SK-N-SH (cell line): Measurements from ENCODE around the gene ZSWIM3. TPM values are rescaled to one million over a fixed set of nuclear protein-coding genes. Genes with fewer than 3 reads are reported as not detected.

Experiments
- CTCF ChIA-PET: fragments of 300-600, 350-600 bp; formaldehyde crosslinking; extraction: SDS; loops from one replicate; lab custom pipeline; 2021; lab: Yijun Ruan, JAX
- POLR2A ChIA-PET: fragments of 350-600 bp; sonication (Branson Sonifier 250); formaldehyde crosslinking; extraction: SDS; loops from one replicate; lab custom pipeline; 2020; ENCODE audit warnings: antibody characterized with exemption, inconsistent platforms; lab: Yijun Ruan, JAX
- DNase-seq: peaks from one replicate; pipeline ENCODE4 v3.0.0; 2012
- H2AFZ ChIP-seq: fragments of 200-600 bp; sonication (generic); 2 replicates; pipeline ENCODE4 v1.8.1; 2016; ENCODE audit warnings: antibody characterized with exemption, mild to moderate bottlenecking, low read depth
- H3F3A ChIP-seq: fragments of 200-600 bp; sonication (generic); replicated peaks from 2 replicates; pipeline ENCODE3; 2016; ENCODE audit warnings: antibody characterized with exemption, mild to moderate bottlenecking; ENCODE audit not compliant: insufficient read depth
- H3K27ac ChIP-seq, 2 experiments: fragments of 200-500 bp in 1 of 2; fragments of 200-600 bp in 1 of 2; sonication (Bioruptor generic) in 1 of 2; sonication (generic), shearing (Covaris generic) in 1 of 2; 2 replicates each; pipeline versions ENCODE4 v1.5.1 to v1.6.1; 2014 to 2016; ENCODE audit warnings: low read depth in 2 of 2, inconsistent platforms in 1 of 2, low read length in 1 of 2, mild to moderate bottlenecking in 1 of 2, mixed read lengths in 1 of 2
- H3K27me3 ChIP-seq: fragments of 200-600 bp; sonication (generic), shearing (Covaris generic); 2 replicates; pipeline ENCODE4 v1.6.1; 2016; ENCODE audit warnings: mixed run types; ENCODE audit not compliant: insufficient read depth
- H3K36me3 ChIP-seq, 2 experiments: fragments of 200-500 bp in 1 of 2; fragments of 200-600 bp in 1 of 2; sonication (Bioruptor generic) in 1 of 2; sonication (generic) in 1 of 2; replicated peaks in 1 of 2; 2 replicates each; pipeline versions ENCODE3 to v1.5.1; 2014 to 2016; ENCODE audit warnings: low read length in 1 of 2, mild to moderate bottlenecking in 1 of 2; ENCODE audit not compliant: insufficient read depth in 2 of 2, control insufficient read depth in 1 of 2
- H3K4me1 ChIP-seq, 2 experiments: fragments of 200-500 bp in 1 of 2; fragments of 200-600 bp in 1 of 2; sonication (Bioruptor generic) in 1 of 2; sonication (generic), shearing (Covaris generic) in 1 of 2; 2 replicates each; pipeline versions ENCODE4 v1.5.1 to v1.6.1; 2014 to 2016; ENCODE audit warnings: low read depth in 1 of 2, low read length in 1 of 2, mixed run types in 1 of 2; ENCODE audit not compliant: insufficient read depth in 2 of 2, control insufficient read depth in 1 of 2
- H3K4me2 ChIP-seq: fragments of 200-600 bp; sonication (generic), shearing (Covaris generic); 2 replicates; pipeline ENCODE4 v1.6.1; 2017; ENCODE audit warnings: mixed run types
- H3K4me3 ChIP-seq, 2 experiments: fragments of 200-500 bp in 1 of 2; fragments of 200-600 bp in 1 of 2; sonication (Bioruptor generic) in 1 of 2; sonication (generic), shearing (Covaris generic) in 1 of 2; 2 replicates each; pipeline versions ENCODE4 v1.5.1 to v1.8.1; 2014 to 2016; ENCODE audit warnings: low read depth in 2 of 2, inconsistent platforms in 1 of 2, low read length in 1 of 2, mild to moderate bottlenecking in 1 of 2, mixed read lengths in 1 of 2, moderate library complexity in 1 of 2
- H3K79me2 ChIP-seq: fragments of 200-600 bp; sonication (generic); 2 replicates; pipeline ENCODE4 v1.8.1; 2017; ENCODE audit warnings: mild to moderate bottlenecking; ENCODE audit not compliant: insufficient read depth
- H3K9ac ChIP-seq: fragments of 200-600 bp; sonication (generic); 2 replicates; pipeline ENCODE4 v1.6.1; 2017; ENCODE audit warnings: mixed run types
- H3K9me2 ChIP-seq: fragments of 200-600 bp; sonication (generic); 2 replicates; pipeline ENCODE4 v1.6.1; 2017; ENCODE audit warnings: mixed run types
- H3K9me3 ChIP-seq: fragments of 200-600 bp; sonication (generic); 2 replicates; pipeline ENCODE4 v1.6.1; 2017; ENCODE audit warnings: mixed run types, mild to moderate bottlenecking, moderate library complexity
- H4K20me1 ChIP-seq: fragments of 200-600 bp; sonication (generic); 2 replicates; pipeline ENCODE4 v1.6.1; 2017; ENCODE audit warnings: mild to moderate bottlenecking, mixed run types; ENCODE audit not compliant: insufficient read depth
- CTCF ChIP-seq: fragments of 200-600 bp; sonication (generic); IDR thresholded peaks from 2 replicates; pipeline ENCODE4 v1.6.1; 2017; ENCODE audit warnings: antibody characterized with exemption, mild to moderate bottlenecking, moderate library complexity
- GATA2 ChIP-seq: sonication (generic); formaldehyde crosslinking; IDR thresholded peaks from 2 replicates; pipeline ENCODE4 v1.5.0; 2020; ENCODE audit warnings: mild to moderate bottlenecking, missing genetic modification reagents
- JUND ChIP-seq: IDR thresholded peaks from 2 replicates; pipeline ENCODE4 v1.4.0; 2012
- MXI1 ChIP-seq: IDR thresholded peaks from 2 replicates; pipeline ENCODE4 v1.6.1; 2012; ENCODE audit warnings: mild to moderate bottlenecking, low read depth, low read length, improper control_type of control experiment
- RAD21 ChIP-seq: IDR thresholded peaks from 2 replicates; pipeline ENCODE4 v1.6.1; 2012; ENCODE audit warnings: mild to moderate bottlenecking, low read length
- SIN3A ChIP-seq: IDR thresholded peaks from 2 replicates; pipeline ENCODE4 v1.6.1; 2012; ENCODE audit warnings: low read depth, mild to moderate bottlenecking, low read length, moderate library complexity, borderline replicate concordance
- TCF12 ChIP-seq: IDR thresholded peaks from 2 replicates; pipeline ENCODE4 v1.4.0; 2012
- TEAD4 ChIP-seq: IDR thresholded peaks from 2 replicates; pipeline ENCODE4 v1.4.0; 2012; ENCODE audit warnings: mild to moderate bottlenecking, borderline replicate concordance; ENCODE audit not compliant: insufficient read depth
- USF1 ChIP-seq: IDR thresholded peaks from 2 replicates; pipeline ENCODE4 v1.4.0; 2012; ENCODE audit warnings: low read depth, borderline replicate concordance
- USF2 ChIP-seq: fragments of 150-350 bp; IDR thresholded peaks from 2 replicates; pipeline ENCODE4 v1.6.1; 2017; ENCODE audit warnings: antibody characterized with exemption, low read length, low read depth, borderline replicate concordance
- ZBTB33 ChIP-seq: IDR thresholded peaks from 2 replicates; pipeline ENCODE4 v1.4.0; 2012; ENCODE audit warnings: low read depth, borderline replicate concordance
- WGBS: methylation state at CpG from one replicate; pipeline ENCODE4 v1.1.6; 2017; ENCODE audit warnings: low lambda C conversion rate; 5-methylcytosine and 5-hydroxymethylcytosine counted together
- polyA plus RNA-seq, 3 experiments: library from polyadenylated mRNA; depleted of rRNA; stranded (reverse); fragments of >200 nt; gene quantifications; 2 replicates each; pipeline ENCODE4 v1.2.3, GENCODE V29; 2012

Gene ZSWIM3
- polyA plus RNA-seq, 1 of the 3 experiments (the other 2 are of a cell fraction), result 2.3 TPM

- H3K9me2 ChIP-seq, result no peaks in the 10 kb centered on the region
- 82% methylated on average over 8 of the region's 8 CpGs for WGBS
- ChIA-PET POLR2A (no interaction called here), CTCF (no interaction called here)
- no peaks in the 10 kb centered on the region for H3K36me3 ChIP-seq
- H3K4me3 ChIP-seq, result no peak within 1 kb of the TSS
- H2AFZ ChIP-seq, result peak within 1 kb of the TSS; percentile 78; the same call in 1 of the 2 replicates
- H3K4me1 ChIP-seq, result peaks cover 0 to 8% of the 10 kb centered on the region in 2 experiments; a peak in 2 of 4 replicates
- no peaks in the 10 kb centered on the region for H3K27me3 ChIP-seq
- H3K27ac ChIP-seq, result peak within 1 kb of the TSS in 1 of 2 experiments; percentile 24; a peak in 1 of 4 replicates
- H3K9ac ChIP-seq, result 0 out of 2 replicates have a peak within 1 kb of the TSS, but pooled peaks have one; percentile 16
- no peak for TF ChIP-seq CTCF
- no peak for TF ChIP-seq TCF12
- no peak for TF ChIP-seq TEAD4
- TF ChIP-seq RAD21, result no peak
- no peak for TF ChIP-seq JUND
- TF ChIP-seq SIN3A, result no peak
- no peak for TF ChIP-seq ZBTB33
- no peak for TF ChIP-seq GATA2 (CRISPR knock-in tag)
- no peak for TF ChIP-seq USF1
- TF ChIP-seq MXI1, result no peak
- TF ChIP-seq USF2, result no peak
- DNase-seq, result no peak
- no peaks in the 10 kb centered on the region for H3F3A ChIP-seq
- H4K20me1 ChIP-seq, result no peaks in the 10 kb centered on the region
- H3K9me3 ChIP-seq, result no peaks in the 10 kb centered on the region
- H3K79me2 ChIP-seq, result no peaks in the 10 kb centered on the region
- H3K4me2 ChIP-seq, result peak within 1 kb of the TSS; percentile 65; the same call in 1 of the 2 replicates
Observed at GRCh38 chr20:45827030-45827652, 30.3 kb upstream of the ZSWIM3 start, which contains the start of gene TNNC2. TNNC2 (minus strand) TSS chr20:45827312; CDS start chr20:45827248, 64 bp downstream.
